ENCODE results near the gene RCHY1.

GRCh38 chr4:75494563-75494962, 19.6 kb downstream of the RCHY1 start:
- TF ChIP-seq POLR2A (IDR thresholded peaks at IDR 0.05; ENCODE audit: low read length) (no peak), GATA1 (IDR thresholded peaks at IDR 0.05; ENCODE audit: low read depth, low read length) (no peak)
